Hepatocyte (in vitro differentiated cells): Measurements from ENCODE around the gene LDLRAD4. TPM values are rescaled to one million over a fixed set of nuclear protein-coding genes. Genes with fewer than 3 reads are reported as not detected.

Experiments used
- DNase-seq: peaks from one replicate; pipeline ENCODE4 v3.0.0-alpha.2; 2016; ENCODE audit warnings: low spot score
- H2AFZ ChIP-seq: fragments of 200-600 bp; sonication (generic); 2 replicates; pipeline ENCODE4 v1.6.0; 2016; ENCODE audit warnings: antibody characterized with exemption, mild to moderate bottlenecking
- H3K27ac ChIP-seq: fragments of 200-600 bp; sonication (generic); 2 replicates; pipeline ENCODE4 v1.5.1; 2016; ENCODE audit warnings: mild to moderate bottlenecking
- H3K27me3 ChIP-seq: fragments of 200-600 bp; sonication (generic); 2 replicates; pipeline ENCODE4 v1.6.1; 2016
- H3K36me3 ChIP-seq: fragments of 200-600 bp; sonication (generic); replicated peaks from 2 replicates; pipeline ENCODE4 v1.5.1; 2016; ENCODE audit warnings: low read depth; ENCODE audit not compliant: insufficient read depth
- H3K4me1 ChIP-seq: fragments of 200-600 bp; sonication (generic); 2 replicates; pipeline ENCODE4 v1.5.1; 2016; ENCODE audit warnings: mild to moderate bottlenecking, moderate library complexity; ENCODE audit not compliant: insufficient read depth
- H3K4me2 ChIP-seq: fragments of 200-600 bp; sonication (generic); 2 replicates; pipeline ENCODE4 v1.6.0; 2016
- H3K4me3 ChIP-seq: fragments of 200-600 bp; sonication (generic); 2 replicates; pipeline ENCODE4 v1.5.1; 2016; ENCODE audit warnings: mild to moderate bottlenecking
- H3K79me2 ChIP-seq: fragments of 200-600 bp; sonication (generic); 2 replicates; pipeline ENCODE4 v1.6.0; 2017; ENCODE audit warnings: mild to moderate bottlenecking
- H3K9me2 ChIP-seq: fragments of 200-600 bp; sonication (generic); replicated peaks from 2 replicates; pipeline ENCODE4 v1.6.0; 2017; ENCODE audit warnings: mild to moderate bottlenecking; ENCODE audit not compliant: insufficient read depth
- H3K9me3 ChIP-seq: fragments of 200-600 bp; sonication (generic); 2 replicates; pipeline ENCODE4 v1.5.1; 2016; ENCODE audit warnings: low read depth, mild to moderate bottlenecking
- H4K20me1 ChIP-seq: fragments of 200-600 bp; sonication (generic); 2 replicates; pipeline ENCODE4 v1.6.0; 2016; ENCODE audit warnings: mild to moderate bottlenecking; ENCODE audit not compliant: insufficient read depth, poor library complexity, severe bottlenecking
- CTCF ChIP-seq: fragments of 200-600 bp; sonication (generic); IDR thresholded peaks from 2 replicates; pipeline ENCODE4 v1.5.1; 2016; ENCODE audit warnings: antibody characterized with exemption, mild to moderate bottlenecking; ENCODE audit not compliant: poor library complexity
- EZH2 ChIP-seq: fragments of 200-600 bp; sonication (generic); IDR thresholded peaks from 2 replicates; pipeline ENCODE4 v1.6.1; 2016; ENCODE audit warnings: antibody characterized with exemption, mild to moderate bottlenecking, borderline replicate concordance
- EZH2phosphoT487 ChIP-seq: fragments of 200-600 bp; sonication (generic); IDR thresholded peaks from one replicate; pipeline ENCODE4 v1.6.1; 2018; ENCODE audit warnings: antibody characterized with exemption, mild to moderate bottlenecking, low read depth, moderate library complexity; ENCODE audit not compliant: unreplicated experiment, severe bottlenecking
- WGBS: methylation state at CpG from one replicate; pipeline ENCODE4 v1.1.6; 2016; ENCODE audit warnings: low lambda C conversion rate; ENCODE audit errors: missing lambda C conversion rate; 5-methylcytosine and 5-hydroxymethylcytosine counted together
- polyA plus RNA-seq: library from polyadenylated mRNA; unstranded; fragments of >200 nt; fragmentation: Nextera tagmentation; extraction: Ambion mirVana; gene quantifications from 2 replicates; pipeline ENCODE4 v1.2.1, GENCODE V29; 2016
- total RNA-seq: library from RNA; depleted of rRNA; stranded (reverse); fragments of >200 nt; gene quantifications from 2 replicates; pipeline ENCODE4 v1.2.3, GENCODE V29; 2014

Gene LDLRAD4
- total and polyA plus RNA-seq, 2 experiments from 2014 or later: 15.1 to 29.0 TPM

- no peak overlapping the region for H3K4me3 ChIP-seq
- H3K27me3 ChIP-seq: no peaks in the 10 kb centered on the region
- H3K9me3 ChIP-seq: no peaks in the 10 kb centered on the region
- H3K27ac ChIP-seq: no peak overlapping the region
- H3K36me3 ChIP-seq: no peaks in the 10 kb centered on the region
- 93% methylated on average over 15 of the region's 15 CpGs for WGBS
- no peak for DNase-seq
- peak overlapping the region; percentile 71 for H2AFZ ChIP-seq
- no peaks in the 10 kb centered on the region for H4K20me1 ChIP-seq
- H3K4me2 ChIP-seq: peak overlapping the region; percentile 87
- TF ChIP-seq EZH2phosphoT487: no peak
- TF ChIP-seq CTCF: no peak
- TF ChIP-seq EZH2: no peak
- no peaks in the 10 kb centered on the region for H3K9me2 ChIP-seq
- no peaks in the 10 kb centered on the region for H3K4me1 ChIP-seq
- H3K79me2 ChIP-seq: no peaks in the 10 kb centered on the region
These were observed 423.9 kb downstream of the LDLRAD4 start for GRCh38 chr18:13642440-13642827.

GRCh38 chr18:13643261-13643751, 424.7 kb downstream of the LDLRAD4 start:
- H3K9me3 ChIP-seq: no peaks in the 10 kb centered on the region
- H2AFZ ChIP-seq: no peak overlapping the region
- no peak overlapping the region for H3K4me3 ChIP-seq
- H3K27ac ChIP-seq: no peak overlapping the region
- no peak overlapping the region for H3K4me2 ChIP-seq
- no peak for TF ChIP-seq EZH2phosphoT487
- TF ChIP-seq CTCF: no peak
- no peak for TF ChIP-seq EZH2
- no peak for DNase-seq
- no peaks in the 10 kb centered on the region for H3K4me1 ChIP-seq
- no peaks in the 10 kb centered on the region for H4K20me1 ChIP-seq
- no peaks in the 10 kb centered on the region for H3K27me3 ChIP-seq
- H3K36me3 ChIP-seq: no peaks in the 10 kb centered on the region
- WGBS: 93% methylated on average over 15 of the region's 16 CpGs
- H3K9me2 ChIP-seq: no peaks in the 10 kb centered on the region
- no peaks in the 10 kb centered on the region for H3K79me2 ChIP-seq

- Histone ChIP-seq H3K27ac (no peak overlapping the region), H3K36me3 (no peaks in the 10 kb centered on the region), H3K9me2 (no peaks in the 10 kb centered on the region), H3K79me2 (no peaks in the 10 kb centered on the region), H3K9me3 (no peaks in the 10 kb centered on the region), H3K27me3 (no peaks in the 10 kb centered on the region), H3K4me1 (no peaks in the 10 kb centered on the region), H3K4me3 (no peak overlapping the region), H4K20me1 (no peaks in the 10 kb centered on the region), H2AFZ (no peak overlapping the region), H3K4me2 (no peak overlapping the region)
- no peak for TF ChIP-seq CTCF
- TF ChIP-seq EZH2: no peak
- no peak for TF ChIP-seq EZH2phosphoT487
- no peak for DNase-seq
- 96% methylated on average over 16 of the region's 16 CpGs for WGBS
These were observed 426.5 kb downstream of the LDLRAD4 start for GRCh38 chr18:13645093-13645492.

- no peaks in the 10 kb centered on the region for H3K9me2 ChIP-seq
- DNase-seq: no peak
- H3K79me2 ChIP-seq: no peaks in the 10 kb centered on the region
- no peak overlapping the region for H3K27ac ChIP-seq
- no peak overlapping the region for H3K4me2 ChIP-seq
- H3K4me3 ChIP-seq: no peak overlapping the region
- WGBS: 83% methylated on average over 4 of the region's 4 CpGs
- no peaks in the 10 kb centered on the region for H3K27me3 ChIP-seq
- TF ChIP-seq CTCF (no peak), EZH2phosphoT487 (no peak), EZH2 (no peak)
- H3K9me3 ChIP-seq: no peaks in the 10 kb centered on the region
- no peaks in the 10 kb centered on the region for H4K20me1 ChIP-seq
- no peaks in the 10 kb centered on the region for H3K36me3 ChIP-seq
- no peak overlapping the region for H2AFZ ChIP-seq
- no peaks in the 10 kb centered on the region for H3K4me1 ChIP-seq
These were observed 428.1 kb downstream of the LDLRAD4 start for GRCh38 chr18:13646633-13647032.
